Left hindlimb (tissue), 1 donor: ENCODE results near the gene TMEM235.
"Not testable (repeated sequence)": the region's sequence is repeated elsewhere in the genome, so short reads cannot be mapped to it uniquely, and the experiment has no call there.

Source experiments
- DNase-seq: peaks from one replicate; pipeline ENCODE4 v3.0.0-alpha.2; 2018

Gene TMEM235

GRCh38 chr17:78238823-78239488, 7.5 kb downstream of the TMEM235 start:
- peak; percentile 22 for DNase-seq

GRCh38 chr17:78239489-78239931, 8.1 kb downstream of the TMEM235 start:
- no peak for DNase-seq

GRCh38 chr17:78240012-78240655, 8.7 kb downstream of the TMEM235 start:
- peak; percentile 19 for DNase-seq

GRCh38 chr17:78240839-78241238, 9.4 kb downstream of the TMEM235 start:
- no peak for DNase-seq

- peak; percentile 31 for DNase-seq
Measured at GRCh38 chr17:78241277-78242023, 10.0 kb downstream of the TMEM235 start.

GRCh38 chr17:78242024-78242742, 10.8 kb downstream of the TMEM235 start:
- peak; percentile 28 for DNase-seq

GRCh38 chr17:78247304-78247703, 15.9 kb downstream of the TMEM235 start:
- DNase-seq = no peak

GRCh38 chr17:78248051-78248914, 16.9 kb downstream of the TMEM235 start:
- no peak for DNase-seq

- DNase-seq = peak; percentile 29
Measured at GRCh38 chr17:78249074-78249817, 17.8 kb downstream of the TMEM235 start.

GRCh38 chr17:78249818-78250806, 18.7 kb downstream of the TMEM235 start:
- DNase-seq = peak; percentile 31

- DNase-seq = peak; percentile 86
Measured at GRCh38 chr17:78250891-78251772, 19.7 kb downstream of the TMEM235 start.

- no peak for DNase-seq
Measured at GRCh38 chr17:78251773-78252103, 20.3 kb downstream of the TMEM235 start.

GRCh38 chr17:78252111-78252634, 20.7 kb downstream of the TMEM235 start:
- DNase-seq = peak; percentile 27

- DNase-seq = peak; percentile 29
Measured at GRCh38 chr17:78252701-78253635, 21.5 kb downstream of the TMEM235 start.

GRCh38 chr17:78253636-78253945, 22.2 kb downstream of the TMEM235 start:
- DNase-seq = not testable (repeated sequence)

GRCh38 chr17:78253946-78254672, 22.7 kb downstream of the TMEM235 start:
- DNase-seq = peak; percentile 92

- DNase-seq = peak; percentile 22
Measured at GRCh38 chr17:78255029-78255656, 23.7 kb downstream of the TMEM235 start.
